ENCODE results near the gene FAM193A. TPM values are rescaled to one million over a fixed set of nuclear protein-coding genes. Genes with fewer than 3 reads are reported as not detected.
A peak's percentile ranks its signal among the peaks of the same experiment; 100 is the strongest.

The FAM193A gene
- total RNA-seq, 1 donor from 2014 or later = 45.5 TPM

DNA sequence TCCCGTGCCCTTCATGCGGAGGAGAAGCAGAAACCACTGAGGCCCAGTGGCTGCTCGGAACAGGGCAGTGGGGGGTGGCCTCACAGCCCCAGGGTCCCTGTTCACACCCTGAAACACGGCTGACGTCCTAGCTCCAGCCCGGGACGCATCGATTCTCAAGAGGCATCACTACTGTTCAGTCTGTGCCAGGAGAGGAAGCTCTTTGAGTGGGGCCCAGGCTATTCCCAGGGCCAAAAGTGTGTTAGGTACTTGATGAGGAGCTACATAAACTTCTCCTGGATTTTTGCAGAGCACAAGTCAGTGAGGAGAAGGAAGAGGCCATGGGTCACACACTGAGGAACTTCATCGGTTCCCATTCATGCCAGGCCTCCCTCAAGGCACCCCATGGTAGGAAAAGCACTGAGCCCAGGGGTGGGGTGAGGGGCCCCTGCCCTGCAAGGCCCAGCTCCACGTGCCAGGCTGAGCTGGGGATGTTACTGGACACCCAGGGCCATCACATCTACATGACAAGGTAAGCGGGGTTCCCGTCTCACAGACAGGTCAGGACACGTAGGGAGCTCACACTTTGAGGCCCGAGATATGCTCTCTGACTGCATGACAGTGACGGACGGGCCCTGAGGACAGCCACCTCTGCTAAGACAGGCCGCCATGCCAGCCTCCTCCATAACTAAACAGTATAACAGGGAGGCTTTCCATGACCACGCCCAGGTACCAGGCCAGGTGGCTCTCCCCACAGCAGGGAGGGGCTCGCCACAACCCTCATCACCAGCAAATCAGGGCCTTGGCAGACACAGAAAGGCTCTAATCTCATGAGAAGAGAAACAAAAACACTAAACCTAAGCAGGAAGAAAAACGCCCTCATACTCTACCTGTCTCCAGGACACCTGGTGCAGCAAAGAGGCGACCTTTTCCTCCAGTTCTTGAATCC is 207.3 kb downstream of the FAM193A start:
- DNase-seq (ENCODE audit: low read depth, low spot score) = no peak
- H3K27me3 Mint-ChIP-seq (ENCODE audit: low read depth) = no peaks in the 10 kb centered on the region
- peaks cover 16% of the 10 kb centered on the region for H3K36me3 Mint-ChIP-seq (ENCODE audit: low read depth)
- H3K9me3 Mint-ChIP-seq = no peaks in the 10 kb centered on the region
- H3K4me1 Mint-ChIP-seq = peaks cover 17% of the 10 kb centered on the region
- no peak overlapping the region for H3K4me3 Mint-ChIP-seq
- H3K27ac Mint-ChIP-seq (ENCODE audit: unreplicated experiment) = no peak overlapping the region
- TF ChIP-seq, protein P1, sequence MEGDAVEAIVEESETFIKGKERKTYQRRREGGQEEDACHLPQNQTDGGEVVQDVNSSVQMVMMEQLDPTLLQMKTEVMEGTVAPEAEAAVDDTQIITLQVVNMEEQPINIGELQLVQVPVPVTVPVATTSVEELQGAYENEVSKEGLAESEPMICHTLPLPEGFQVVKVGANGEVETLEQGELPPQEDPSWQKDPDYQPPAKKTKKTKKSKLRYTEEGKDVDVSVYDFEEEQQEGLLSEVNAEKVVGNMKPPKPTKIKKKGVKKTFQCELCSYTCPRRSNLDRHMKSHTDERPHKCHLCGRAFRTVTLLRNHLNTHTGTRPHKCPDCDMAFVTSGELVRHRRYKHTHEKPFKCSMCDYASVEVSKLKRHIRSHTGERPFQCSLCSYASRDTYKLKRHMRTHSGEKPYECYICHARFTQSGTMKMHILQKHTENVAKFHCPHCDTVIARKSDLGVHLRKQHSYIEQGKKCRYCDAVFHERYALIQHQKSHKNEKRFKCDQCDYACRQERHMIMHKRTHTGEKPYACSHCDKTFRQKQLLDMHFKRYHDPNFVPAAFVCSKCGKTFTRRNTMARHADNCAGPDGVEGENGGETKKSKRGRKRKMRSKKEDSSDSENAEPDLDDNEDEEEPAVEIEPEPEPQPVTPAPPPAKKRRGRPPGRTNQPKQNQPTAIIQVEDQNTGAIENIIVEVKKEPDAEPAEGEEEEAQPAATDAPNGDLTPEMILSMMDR (conservative IDR thresholded peaks at IDR 0.05) = no peak

DNA sequence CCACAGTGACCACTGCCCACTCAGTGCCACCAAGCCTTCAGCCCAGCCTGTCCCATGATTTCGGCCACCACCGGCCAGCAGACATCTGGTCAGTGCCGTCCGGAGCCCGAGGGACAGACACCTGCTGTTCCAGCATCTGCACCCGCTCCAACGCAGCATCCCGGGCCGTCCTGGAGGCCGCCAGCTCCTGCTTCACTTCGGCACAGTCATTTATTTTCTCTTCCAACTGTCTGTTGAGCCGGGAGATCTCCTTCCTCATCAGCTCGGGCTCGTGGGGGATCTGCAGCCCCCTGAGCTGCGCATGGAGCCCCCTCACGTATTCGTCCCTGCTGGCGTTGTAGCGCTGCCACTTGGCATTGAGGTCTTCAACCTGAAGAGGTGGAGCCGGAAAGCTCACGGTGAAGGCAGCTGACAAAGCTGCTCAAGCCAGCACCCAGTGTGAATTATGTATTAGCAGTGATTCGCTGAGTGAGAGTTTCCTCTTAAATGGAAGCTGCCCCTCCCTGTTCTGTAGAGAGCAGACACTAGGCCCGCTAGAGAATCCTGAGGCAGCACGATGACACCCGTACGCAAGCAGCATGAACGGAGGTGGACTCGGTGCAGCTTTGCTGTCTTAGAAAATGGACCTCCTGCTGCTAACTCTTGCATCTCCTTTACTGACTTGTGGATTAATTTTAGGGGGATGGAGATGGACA is 208.3 kb downstream of the FAM193A start:
- peaks cover 16% of the 10 kb centered on the region for H3K36me3 Mint-ChIP-seq (ENCODE audit: low read depth)
- TF ChIP-seq, protein P1 (conservative IDR thresholded peaks at IDR 0.05) = no peak
- H3K4me3 Mint-ChIP-seq = peak overlapping the region; percentile 56
- DNase-seq (ENCODE audit: low read depth, low spot score) = no peak
- no peaks in the 10 kb centered on the region for H3K27me3 Mint-ChIP-seq (ENCODE audit: low read depth)
- H3K9me3 Mint-ChIP-seq = no peaks in the 10 kb centered on the region
- no peak overlapping the region for H3K27ac Mint-ChIP-seq (ENCODE audit: unreplicated experiment)
- H3K4me1 Mint-ChIP-seq = peaks cover 17% of the 10 kb centered on the region

DNA sequence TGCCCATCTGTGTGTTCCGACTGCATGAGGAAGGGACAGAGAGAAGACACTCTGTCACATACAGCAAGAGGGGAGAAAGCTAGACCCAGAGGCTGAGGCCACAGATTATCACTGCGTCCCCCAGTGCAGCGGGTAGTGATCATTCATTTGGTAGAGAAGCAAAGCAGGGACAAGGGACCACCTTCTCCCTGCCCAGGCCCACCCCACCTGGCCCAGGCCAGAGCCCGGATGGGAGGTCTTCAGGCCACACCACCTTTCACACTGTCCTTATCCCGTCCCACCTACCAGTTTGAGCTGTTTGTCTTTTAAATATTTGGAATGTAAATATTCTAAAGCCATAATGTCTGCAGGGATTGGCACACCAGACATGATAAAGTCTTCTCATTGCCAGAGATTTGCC is 209.1 kb downstream of the FAM193A start:
- no peak overlapping the region for H3K27ac Mint-ChIP-seq (ENCODE audit: unreplicated experiment)
- H3K4me1 Mint-ChIP-seq = peaks cover 17% of the 10 kb centered on the region
- TF ChIP-seq, protein P1 (conservative IDR thresholded peaks at IDR 0.05) = no peak
- no peak for DNase-seq (ENCODE audit: low read depth, low spot score)
- peaks cover 16% of the 10 kb centered on the region for H3K36me3 Mint-ChIP-seq (ENCODE audit: low read depth)
- H3K27me3 Mint-ChIP-seq (ENCODE audit: low read depth) = no peaks in the 10 kb centered on the region
- H3K9me3 Mint-ChIP-seq = no peaks in the 10 kb centered on the region
- no peak overlapping the region for H3K4me3 Mint-ChIP-seq

DNA sequence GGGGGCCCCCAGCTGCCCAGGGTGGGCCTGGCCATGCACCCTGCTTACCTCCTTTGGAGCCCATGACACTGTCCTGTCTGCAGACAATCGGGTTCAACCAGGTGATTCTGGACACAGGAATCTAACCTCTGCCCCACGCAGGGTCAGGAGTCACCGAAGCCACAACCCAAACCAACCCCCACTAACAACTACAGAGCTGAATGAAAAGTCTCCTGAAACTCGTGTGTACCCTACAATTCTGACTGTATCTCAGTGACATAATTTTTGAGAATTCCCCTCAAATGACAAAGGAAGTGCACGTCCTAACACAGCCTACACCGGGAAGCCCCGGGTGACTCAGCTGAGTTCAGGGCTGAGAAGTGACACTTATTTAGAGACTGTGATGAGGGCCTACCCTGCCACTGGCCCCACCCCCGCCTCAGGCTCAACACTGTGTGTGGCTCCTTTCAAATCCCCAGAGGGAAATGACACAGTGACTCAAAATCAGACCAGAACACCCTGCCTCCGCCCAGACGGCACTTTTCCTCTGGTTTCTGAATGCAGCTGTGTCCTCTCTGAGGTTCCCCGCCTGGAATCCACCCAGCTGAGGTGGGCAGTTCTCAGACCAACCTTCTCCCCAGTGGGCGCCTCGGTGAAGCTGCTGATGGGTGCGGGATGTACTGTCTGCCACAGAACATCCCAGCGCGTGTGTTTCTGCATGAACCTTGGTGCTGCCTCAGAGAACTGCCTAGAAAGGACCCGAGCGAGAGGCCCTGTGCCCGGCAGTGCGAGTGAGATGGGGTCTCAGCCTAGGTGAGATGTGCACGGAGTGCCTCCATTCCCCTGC is 209.7 kb downstream of the FAM193A start:
- no peak for DNase-seq (ENCODE audit: low read depth, low spot score)
- Mint-ChIP-seq H3K4me1 (peaks cover 13% of the 10 kb centered on the region), H3K27ac (ENCODE audit: unreplicated experiment) (peak overlapping the region; percentile 90)

More for the DNA sequence above, 209.7 kb downstream of the FAM193A start:
- Mint-ChIP-seq H3K9me3 (no peaks in the 10 kb centered on the region), H3K27me3 (ENCODE audit: low read depth) (no peaks in the 10 kb centered on the region), H3K4me3 (peak overlapping the region; percentile 6), H3K36me3 (ENCODE audit: low read depth) (peaks cover 11% of the 10 kb centered on the region)
- TF ChIP-seq, protein P1 (conservative IDR thresholded peaks at IDR 0.05) = no peak

Measured in neural crest cell (in vitro differentiated cells).